NT2/D1 (cell line): Measurements from ENCODE around the gene DNAJC4.

Source experiments
- DNase-seq: peaks from one replicate; pipeline ENCODE4 v3.0.0-alpha.2; 2011; ENCODE audit warnings: low read depth, low spot score
- H3K27me3 ChIP-seq: 2 replicates; pipeline ENCODE4 v1.6.0; 2011; ENCODE audit warnings: mild to moderate bottlenecking; ENCODE audit not compliant: insufficient read length, insufficient read depth
- H3K36me3 ChIP-seq: 2 replicates; pipeline ENCODE4 v1.6.1; 2011; ENCODE audit warnings: mild to moderate bottlenecking, low read length, mixed read lengths; ENCODE audit not compliant: insufficient read depth, insufficient read length
- H3K4me1 ChIP-seq: 2 replicates; pipeline ENCODE4 v1.5.1; 2011; ENCODE audit not compliant: insufficient read depth, insufficient read length
- H3K4me3 ChIP-seq: 2 replicates; pipeline ENCODE4 v1.5.1; 2011; ENCODE audit warnings: low read depth; ENCODE audit not compliant: insufficient read length
- H3K9ac ChIP-seq: 2 replicates; pipeline ENCODE4 v1.6.0; 2011; ENCODE audit warnings: low read depth; ENCODE audit not compliant: insufficient read length
- H3K9me3 ChIP-seq: 2 replicates; pipeline ENCODE4 v1.5.1; 2011; ENCODE audit warnings: mild to moderate bottlenecking, low read length; ENCODE audit not compliant: insufficient read depth
- SUZ12 ChIP-seq: IDR thresholded peaks from 2 replicates; pipeline ENCODE4 v1.6.1; 2011; ENCODE audit not compliant: insufficient read length, insufficient read depth; ENCODE audit errors: extremely low read depth
- YY1 ChIP-seq: IDR thresholded peaks from 2 replicates; pipeline ENCODE4 v1.6.1; 2011; ENCODE audit not compliant: insufficient read length, insufficient read depth
- ZNF274 ChIP-seq: IDR thresholded peaks from 2 replicates; pipeline ENCODE4 v1.6.1; 2011; ENCODE audit warnings: mild to moderate bottlenecking, low read depth, low read length

The DNAJC4 gene

DNA sequence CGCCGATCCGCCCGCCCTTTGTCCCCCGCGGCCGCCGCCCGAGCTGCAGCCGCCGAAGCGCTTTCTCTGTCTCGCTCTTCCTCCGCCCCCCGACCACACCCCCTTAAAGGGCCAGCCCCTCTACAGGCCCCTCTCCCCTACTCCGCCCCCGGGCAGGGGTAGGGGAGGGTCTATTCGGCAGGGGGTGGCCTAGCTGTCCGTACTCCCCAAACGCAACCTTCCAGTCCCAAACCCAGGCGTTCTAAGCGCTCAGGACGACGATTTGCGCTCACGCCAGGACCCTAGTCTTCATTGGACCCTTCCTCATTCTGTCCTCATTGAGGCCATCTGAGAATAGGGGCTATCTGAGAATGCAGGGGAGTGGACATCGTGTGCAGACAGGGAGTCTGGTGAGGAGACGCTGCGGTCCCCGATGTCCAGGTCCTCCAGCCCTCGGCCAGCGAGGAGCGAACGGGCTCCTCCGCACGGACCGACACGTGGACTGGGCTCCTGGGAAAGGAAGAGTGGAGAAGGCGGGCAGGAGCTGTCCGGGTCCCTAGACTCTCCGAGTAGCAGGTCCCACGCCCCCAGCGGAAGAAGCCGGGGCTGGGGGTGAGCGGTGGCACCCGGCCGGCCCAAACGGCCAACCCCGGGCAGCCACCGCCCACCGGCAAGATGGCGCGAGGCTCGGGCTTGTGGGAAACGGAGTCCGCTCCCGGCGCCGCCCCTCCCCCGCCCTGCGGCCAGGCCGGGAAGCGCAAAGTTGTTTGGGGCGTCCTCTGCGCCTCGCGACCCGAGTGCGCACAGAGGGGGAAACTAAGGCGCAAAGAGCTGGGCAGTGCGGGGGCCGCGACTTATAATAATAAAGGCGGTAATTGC, 16.8 kb downstream of the DNAJC4 start, which contains the start of gene PPP1R14B:
Gene PPP1R14B, minus strand, starts transcription at position 73 of the 858 bp plus-strand sequence. CDS start 270 bp downstream, outside the sequence.
- Histone ChIP-seq H3K9ac (peak within 1 kb of the TSS; percentile 96), H3K4me1 (peaks cover 46% of the 10 kb centered on the region)
- TF ChIP-seq SUZ12 (no peak), YY1 (peak; percentile 83)

DNA sequence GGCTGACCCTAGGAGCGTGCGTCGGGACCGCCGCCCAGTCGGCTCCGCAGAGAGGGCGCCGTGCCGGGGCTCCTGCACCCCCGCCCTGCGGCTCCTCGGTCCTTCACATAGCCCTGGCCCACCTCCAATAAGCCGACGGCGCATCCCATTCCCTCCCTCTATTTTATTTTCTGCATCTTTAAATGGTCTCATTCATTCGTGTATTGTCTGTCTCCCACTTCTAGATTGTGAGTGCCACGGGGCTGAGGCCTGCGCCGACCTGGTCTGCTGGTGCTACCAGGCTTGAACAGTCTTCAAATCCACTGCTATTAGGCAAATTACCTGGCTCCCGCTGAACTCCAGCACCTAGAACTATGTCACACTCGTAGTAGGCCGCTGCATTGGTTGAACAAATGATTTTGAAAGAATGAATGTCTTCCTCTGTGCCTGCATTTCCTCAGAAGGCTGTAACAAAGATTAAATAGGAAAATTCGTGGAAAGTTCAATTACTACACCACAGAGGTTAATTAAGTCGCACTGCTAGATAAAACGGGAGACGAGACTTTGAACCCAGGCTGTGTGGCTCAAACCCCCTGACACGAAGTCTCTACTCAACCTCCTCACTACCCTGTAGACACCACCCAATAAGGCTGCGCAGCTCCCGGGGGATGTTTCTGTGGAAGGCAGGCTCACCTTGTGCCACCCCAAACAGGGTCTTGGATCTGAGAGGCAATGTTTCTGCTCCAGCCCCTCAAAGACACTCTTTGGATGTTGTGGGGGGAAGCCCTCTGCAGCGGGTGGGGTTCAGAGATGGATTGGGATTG, 17.6 kb downstream of the DNAJC4 start:
- DNase-seq = no peak
- TF ChIP-seq YY1 = no peak
- no peak for TF ChIP-seq ZNF274
- no peak for TF ChIP-seq SUZ12
- Histone ChIP-seq H3K9ac (peak overlapping the region; percentile 90), H3K4me1 (peaks cover 47% of the 10 kb centered on the region), H3K9me3 (no peaks in the 10 kb centered on the region), H3K36me3 (peaks cover 31% of the 10 kb centered on the region), H3K27me3 (no peaks in the 10 kb centered on the region), H3K4me3 (peak overlapping the region; percentile 81)

More for the DNA sequence above, 16.8 kb downstream of the DNAJC4 start, which contains the start of gene PPP1R14B:
- peak within 1 kb of the TSS; percentile 88 for H3K4me3 ChIP-seq
- peaks cover 34% of the 10 kb centered on the region for H3K36me3 ChIP-seq
- no peak for DNase-seq
- H3K27me3 ChIP-seq = no peaks in the 10 kb centered on the region
- no peaks in the 10 kb centered on the region for H3K9me3 ChIP-seq

DNA sequence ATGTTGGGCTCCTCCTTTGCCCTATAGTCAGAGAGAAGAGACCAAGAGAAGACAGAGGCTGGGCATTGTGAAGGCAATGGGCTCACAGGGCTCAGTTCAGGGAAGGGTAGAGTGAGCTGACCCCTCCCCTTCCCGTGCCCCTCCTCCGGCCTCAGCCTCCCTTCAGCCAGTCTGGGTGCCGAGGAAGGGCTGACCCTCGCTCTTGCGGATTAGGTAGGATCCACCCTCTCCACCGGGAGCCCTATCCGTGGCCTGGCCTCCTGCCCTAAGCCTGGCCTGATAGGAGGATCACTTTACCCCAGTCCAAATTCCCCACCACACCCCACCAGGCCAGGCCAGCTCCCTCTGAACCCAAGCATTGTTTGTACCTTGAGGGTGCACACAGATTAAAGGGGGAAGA, 18.2 kb downstream of the DNAJC4 start:
- Histone ChIP-seq H3K27me3 (no peaks in the 10 kb centered on the region), H3K9ac (peak overlapping the region; percentile 90), H3K36me3 (peaks cover 31% of the 10 kb centered on the region), H3K4me3 (no peak overlapping the region), H3K4me1 (peaks cover 45% of the 10 kb centered on the region), H3K9me3 (no peaks in the 10 kb centered on the region)
- no peak for TF ChIP-seq SUZ12
- no peak for TF ChIP-seq YY1
- no peak for TF ChIP-seq ZNF274
- DNase-seq = no peak

DNA sequence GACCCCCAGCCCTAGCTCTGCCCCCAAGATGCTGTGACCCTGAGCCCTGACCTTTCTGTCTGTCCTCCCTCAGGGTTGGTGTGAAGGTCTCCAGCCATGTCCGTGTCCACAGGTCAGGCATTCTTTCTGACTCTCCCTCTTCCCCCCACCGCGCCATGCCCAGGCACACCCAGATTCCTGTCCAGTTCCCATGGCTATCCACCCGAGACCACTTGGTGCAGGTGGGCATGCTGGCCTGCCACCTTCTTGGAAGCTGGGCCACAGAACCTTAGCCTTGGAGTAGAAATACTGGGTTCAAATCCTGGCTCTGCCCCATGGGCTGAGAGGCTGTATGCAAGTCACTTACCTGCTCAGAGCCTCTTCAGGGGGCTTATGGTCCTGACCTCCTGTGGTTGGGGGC, 18.7 kb downstream of the DNAJC4 start:
- peaks cover 42% of the 10 kb centered on the region for H3K4me1 ChIP-seq
- TF ChIP-seq YY1 = no peak
- no peak for TF ChIP-seq ZNF274
- TF ChIP-seq SUZ12 = no peak
- no peak overlapping the region for H3K4me3 ChIP-seq
- no peak for DNase-seq
- no peaks in the 10 kb centered on the region for H3K9me3 ChIP-seq
- peak overlapping the region; percentile 90 for H3K9ac ChIP-seq
- peaks cover 30% of the 10 kb centered on the region for H3K36me3 ChIP-seq
- H3K27me3 ChIP-seq = no peaks in the 10 kb centered on the region

DNA sequence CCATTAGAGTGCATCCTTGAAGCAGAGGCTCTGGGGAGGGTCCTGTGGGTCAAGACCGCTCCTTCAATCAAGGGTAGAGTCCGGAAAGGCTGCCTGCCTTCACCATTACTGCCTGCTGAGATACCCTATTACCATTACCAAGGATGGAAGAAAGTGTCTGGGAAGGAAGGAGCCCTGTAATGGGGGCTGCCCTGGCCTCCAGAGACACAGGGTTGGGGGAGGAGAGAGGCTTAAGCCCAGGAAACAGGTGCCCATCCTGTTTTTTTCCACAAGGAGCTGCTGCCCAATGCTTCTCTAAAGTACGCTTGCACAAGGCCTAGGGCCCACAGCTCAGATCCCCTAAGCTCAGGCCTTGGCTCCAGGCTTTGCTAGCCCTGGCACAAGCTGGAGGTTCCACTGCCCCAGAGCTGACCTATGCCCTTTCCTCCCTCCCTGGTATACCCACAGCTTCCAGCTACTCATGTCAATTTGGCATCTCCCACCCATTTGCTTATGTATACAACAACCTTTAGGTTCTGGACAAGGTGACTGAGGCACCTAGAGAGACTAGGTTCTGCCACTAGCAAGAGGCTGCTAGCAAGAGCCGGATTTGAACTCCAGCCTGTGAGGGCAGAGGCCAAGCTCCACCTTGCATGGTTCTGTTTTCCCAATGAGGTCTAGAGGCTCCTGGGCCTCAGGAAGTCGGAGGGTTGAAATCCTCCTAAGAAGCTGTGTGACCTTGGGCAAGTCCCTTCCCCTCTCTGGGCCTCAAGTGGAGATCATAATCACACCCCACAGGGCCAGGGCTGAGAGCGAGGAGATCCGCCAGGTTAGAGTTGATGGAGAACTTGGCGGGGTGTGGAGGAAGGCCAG, 19.4 kb downstream of the DNAJC4 start:
- H3K4me1 ChIP-seq = peaks cover 40% of the 10 kb centered on the region
- H3K9me3 ChIP-seq = no peaks in the 10 kb centered on the region
- peak overlapping the region; percentile 90 for H3K9ac ChIP-seq
- TF ChIP-seq ZNF274 = no peak
- no peak for TF ChIP-seq SUZ12
- no peak for TF ChIP-seq YY1
- H3K36me3 ChIP-seq = peaks cover 31% of the 10 kb centered on the region
- H3K4me3 ChIP-seq = no peak overlapping the region
- H3K27me3 ChIP-seq = no peaks in the 10 kb centered on the region
- peak; percentile 92 for DNase-seq

DNA sequence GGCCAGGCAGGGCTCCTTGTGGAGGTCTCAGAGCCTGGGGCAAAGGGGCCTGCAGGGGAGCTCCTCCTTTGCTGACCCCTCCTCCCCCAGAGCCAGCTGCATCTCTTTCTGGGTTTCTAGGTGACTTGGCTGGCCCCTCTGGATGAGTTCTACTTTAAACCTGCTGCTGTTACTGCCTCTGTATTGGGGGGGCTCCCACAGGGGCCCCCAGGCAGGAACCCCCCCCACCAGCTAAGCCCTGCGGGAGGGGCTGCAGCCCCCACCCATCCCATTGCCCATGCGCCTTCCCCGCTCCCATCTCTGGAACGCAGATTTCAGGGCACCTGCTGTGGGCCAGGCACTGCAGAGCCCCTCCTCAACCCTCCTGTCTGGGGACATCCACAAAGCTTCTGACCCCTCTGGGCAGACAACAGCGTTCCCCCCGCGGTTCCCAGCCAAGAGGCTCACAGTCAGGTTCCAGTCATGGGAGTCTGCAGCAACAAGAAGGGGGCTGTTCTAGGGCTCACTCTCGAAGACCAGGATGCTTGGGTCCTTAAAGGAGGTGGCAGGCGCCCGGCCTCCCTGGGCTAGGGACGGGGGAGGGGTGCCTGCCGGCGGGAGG, 20.2 kb downstream of the DNAJC4 start:
- no peak for DNase-seq
- Histone ChIP-seq H3K4me3 (peak overlapping the region; percentile 65), H3K9me3 (no peaks in the 10 kb centered on the region), H3K4me1 (peaks cover 38% of the 10 kb centered on the region), H3K27me3 (no peaks in the 10 kb centered on the region), H3K9ac (peak overlapping the region; percentile 84), H3K36me3 (peaks cover 30% of the 10 kb centered on the region)
- no peak for TF ChIP-seq SUZ12
- no peak for TF ChIP-seq YY1
- TF ChIP-seq ZNF274 = no peak
